HepG2 (cell line): ENCODE measurements around the gene PSAP. TPM values are rescaled to one million over a fixed set of nuclear protein-coding genes. Genes with fewer than 3 reads are reported as not detected.

Source experiments
- BRF2 ChIP-seq: sonication (generic); formaldehyde crosslinking; IDR thresholded peaks from 2 replicates; pipeline ENCODE4 v1.8.1; 2022; ENCODE audit warnings: mild to moderate bottlenecking, missing genetic modification reagents
- CSRNP1 ChIP-seq: sonication (generic); formaldehyde crosslinking; IDR thresholded peaks from 2 replicates; pipeline ENCODE4 v1.8.1; 2023; ENCODE audit warnings: mild to moderate bottlenecking, missing genetic modification reagents
- GMEB2 ChIP-seq: IDR thresholded peaks from 2 replicates; pipeline ENCODE4 v1.6.1; 2016; ENCODE audit warnings: missing biosample characterization, missing genetic modification reagents, low read depth
- HMGA1 ChIP-seq: sonication (generic); formaldehyde crosslinking; conservative IDR thresholded peaks from 2 replicates; pipeline ENCODE4 v1.4.0; 2020; ENCODE audit warnings: missing genetic modification reagents
- KDM1A ChIP-seq: IDR thresholded peaks from 2 replicates; pipeline ENCODE4 v1.6.1; 2016; ENCODE audit warnings: missing compliant biosample characterization
- MAX ChIP-seq: IDR thresholded peaks from 2 replicates; pipeline ENCODE4 v1.6.1; 2012; ENCODE audit warnings: inconsistent platforms
- MAZ ChIP-seq, 2 experiments: sonication (generic) in 1 of 2; formaldehyde crosslinking in 1 of 2; IDR thresholded peaks; 2 replicates each; pipeline versions ENCODE4 v1.5.0 to v1.6.1; 2012 to 2020; ENCODE audit warnings: low read depth in 2 of 2, mild to moderate bottlenecking in 2 of 2, borderline replicate concordance in 1 of 2, improper control_type of control experiment in 1 of 2, low read length in 1 of 2, missing genetic modification reagents in 1 of 2, moderate library complexity in 1 of 2
- YEATS4 ChIP-seq: sonication (generic); formaldehyde crosslinking; IDR thresholded peaks from 2 replicates; pipeline ENCODE4 v1.4.0; 2020; ENCODE audit warnings: missing genetic modification reagents, borderline replicate concordance
- ZNF749 ChIP-seq: sonication (generic); formaldehyde crosslinking; IDR thresholded peaks from 2 replicates; pipeline ENCODE4 v1.8.0; 2022; ENCODE audit warnings: mild to moderate bottlenecking, missing genetic modification reagents, moderate library complexity, borderline replicate concordance
- ZNF777 ChIP-seq: sonication (generic); formaldehyde crosslinking; IDR thresholded peaks from 2 replicates; pipeline ENCODE4 v1.4.0; 2020; ENCODE audit warnings: missing genetic modification reagents
- ZNF850 ChIP-seq: sonication (generic); formaldehyde crosslinking; conservative IDR thresholded peaks from 2 replicates; pipeline ENCODE4 v1.9.0; 2021; ENCODE audit warnings: mild to moderate bottlenecking, missing genetic modification reagents
- polyA plus RNA-seq, 8 experiments: library from polyadenylated mRNA; depleted of rRNA in 3 of 8; stranded (reverse) in 7 of 8; unstranded in 1 of 8; fragments of >200 nt; fragmentation: Illumina TruSeq in 4 of 8; extraction: Trizol in 4 of 8; gene quantifications; 2 replicates each; pipeline versions ENCODE4 v1.2.1 to v1.2.3, GENCODE V29; 2011 to 2016; ENCODE audit warnings: low read depth in 4 of 8, missing spikeins in 1 of 8, mixed read lengths in 1 of 8; ENCODE audit not compliant: insufficient read depth in 1 of 8
- total RNA-seq, 5 experiments: library from RNA; depleted of rRNA; stranded (reverse); fragments of >200 nt; fragmentation: Illumina TruSeq; extraction: Trizol; gene quantifications; 2 replicates each; pipeline ENCODE4 v1.2.3, GENCODE V29; 2016; ENCODE audit warnings: low read depth in 1 of 5
- TF ChIP-seq, protein P1 (sequence below): sonication (generic); formaldehyde crosslinking; IDR thresholded peaks from one replicate; pipeline ENCODE4 v1.5.1; 2020; ENCODE audit warnings: mild to moderate bottlenecking, missing genetic modification reagents; ENCODE audit errors: not compliant biosample characterization

The PSAP gene
- total and polyA plus RNA-seq, 2 of the 13 experiments (the other 11 are each of a cell fraction or from before 2014, with no cell fraction given), result 323 to 643 TPM

DNA sequence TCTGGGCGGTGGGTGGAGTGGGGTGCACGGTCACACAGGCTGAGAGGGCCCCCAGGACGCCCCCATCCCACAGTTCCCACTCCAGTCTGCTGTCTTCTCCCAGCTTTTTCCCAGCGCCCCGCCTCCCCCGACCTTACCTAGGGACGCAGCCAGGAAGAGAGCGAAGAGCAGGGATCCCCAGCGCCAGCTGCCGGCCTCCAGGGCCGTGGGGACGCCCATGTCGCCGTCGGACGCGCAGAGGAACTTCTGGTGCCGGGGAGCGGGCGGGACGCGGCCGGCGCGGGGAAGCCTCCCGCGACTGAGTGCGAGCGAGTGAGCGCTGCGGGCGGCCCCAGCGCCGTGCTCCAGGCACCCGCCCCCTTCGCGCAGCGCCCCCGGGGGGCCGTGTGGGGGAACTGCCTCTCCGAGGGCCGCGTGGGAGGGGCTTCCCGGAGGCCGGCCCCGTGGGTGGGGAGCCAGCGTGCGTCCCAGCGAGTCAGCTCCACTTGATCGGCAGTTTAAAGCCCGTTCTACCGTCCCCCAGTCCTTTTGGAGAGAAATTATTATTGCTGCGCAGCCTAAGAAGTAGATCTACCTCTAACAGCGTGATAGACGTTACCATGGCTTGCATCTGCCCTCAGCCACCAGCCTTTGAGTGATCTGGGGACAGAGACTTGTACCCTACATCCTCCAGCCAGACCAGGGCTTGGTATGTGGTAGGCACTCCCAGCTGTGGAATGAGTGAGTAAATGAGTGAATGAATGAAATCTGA is 77.7 kb downstream of the PSAP start, which contains the start of gene VSIR (continued):
- 0 out of 2 replicates have a peak, but pooled peaks have one; percentile 43 for TF ChIP-seq BRF2
- no peak for TF ChIP-seq MAX
- TF ChIP-seq CSRNP1 (CRISPR knock-in tag), result no peak
- TF ChIP-seq, protein P1, sequence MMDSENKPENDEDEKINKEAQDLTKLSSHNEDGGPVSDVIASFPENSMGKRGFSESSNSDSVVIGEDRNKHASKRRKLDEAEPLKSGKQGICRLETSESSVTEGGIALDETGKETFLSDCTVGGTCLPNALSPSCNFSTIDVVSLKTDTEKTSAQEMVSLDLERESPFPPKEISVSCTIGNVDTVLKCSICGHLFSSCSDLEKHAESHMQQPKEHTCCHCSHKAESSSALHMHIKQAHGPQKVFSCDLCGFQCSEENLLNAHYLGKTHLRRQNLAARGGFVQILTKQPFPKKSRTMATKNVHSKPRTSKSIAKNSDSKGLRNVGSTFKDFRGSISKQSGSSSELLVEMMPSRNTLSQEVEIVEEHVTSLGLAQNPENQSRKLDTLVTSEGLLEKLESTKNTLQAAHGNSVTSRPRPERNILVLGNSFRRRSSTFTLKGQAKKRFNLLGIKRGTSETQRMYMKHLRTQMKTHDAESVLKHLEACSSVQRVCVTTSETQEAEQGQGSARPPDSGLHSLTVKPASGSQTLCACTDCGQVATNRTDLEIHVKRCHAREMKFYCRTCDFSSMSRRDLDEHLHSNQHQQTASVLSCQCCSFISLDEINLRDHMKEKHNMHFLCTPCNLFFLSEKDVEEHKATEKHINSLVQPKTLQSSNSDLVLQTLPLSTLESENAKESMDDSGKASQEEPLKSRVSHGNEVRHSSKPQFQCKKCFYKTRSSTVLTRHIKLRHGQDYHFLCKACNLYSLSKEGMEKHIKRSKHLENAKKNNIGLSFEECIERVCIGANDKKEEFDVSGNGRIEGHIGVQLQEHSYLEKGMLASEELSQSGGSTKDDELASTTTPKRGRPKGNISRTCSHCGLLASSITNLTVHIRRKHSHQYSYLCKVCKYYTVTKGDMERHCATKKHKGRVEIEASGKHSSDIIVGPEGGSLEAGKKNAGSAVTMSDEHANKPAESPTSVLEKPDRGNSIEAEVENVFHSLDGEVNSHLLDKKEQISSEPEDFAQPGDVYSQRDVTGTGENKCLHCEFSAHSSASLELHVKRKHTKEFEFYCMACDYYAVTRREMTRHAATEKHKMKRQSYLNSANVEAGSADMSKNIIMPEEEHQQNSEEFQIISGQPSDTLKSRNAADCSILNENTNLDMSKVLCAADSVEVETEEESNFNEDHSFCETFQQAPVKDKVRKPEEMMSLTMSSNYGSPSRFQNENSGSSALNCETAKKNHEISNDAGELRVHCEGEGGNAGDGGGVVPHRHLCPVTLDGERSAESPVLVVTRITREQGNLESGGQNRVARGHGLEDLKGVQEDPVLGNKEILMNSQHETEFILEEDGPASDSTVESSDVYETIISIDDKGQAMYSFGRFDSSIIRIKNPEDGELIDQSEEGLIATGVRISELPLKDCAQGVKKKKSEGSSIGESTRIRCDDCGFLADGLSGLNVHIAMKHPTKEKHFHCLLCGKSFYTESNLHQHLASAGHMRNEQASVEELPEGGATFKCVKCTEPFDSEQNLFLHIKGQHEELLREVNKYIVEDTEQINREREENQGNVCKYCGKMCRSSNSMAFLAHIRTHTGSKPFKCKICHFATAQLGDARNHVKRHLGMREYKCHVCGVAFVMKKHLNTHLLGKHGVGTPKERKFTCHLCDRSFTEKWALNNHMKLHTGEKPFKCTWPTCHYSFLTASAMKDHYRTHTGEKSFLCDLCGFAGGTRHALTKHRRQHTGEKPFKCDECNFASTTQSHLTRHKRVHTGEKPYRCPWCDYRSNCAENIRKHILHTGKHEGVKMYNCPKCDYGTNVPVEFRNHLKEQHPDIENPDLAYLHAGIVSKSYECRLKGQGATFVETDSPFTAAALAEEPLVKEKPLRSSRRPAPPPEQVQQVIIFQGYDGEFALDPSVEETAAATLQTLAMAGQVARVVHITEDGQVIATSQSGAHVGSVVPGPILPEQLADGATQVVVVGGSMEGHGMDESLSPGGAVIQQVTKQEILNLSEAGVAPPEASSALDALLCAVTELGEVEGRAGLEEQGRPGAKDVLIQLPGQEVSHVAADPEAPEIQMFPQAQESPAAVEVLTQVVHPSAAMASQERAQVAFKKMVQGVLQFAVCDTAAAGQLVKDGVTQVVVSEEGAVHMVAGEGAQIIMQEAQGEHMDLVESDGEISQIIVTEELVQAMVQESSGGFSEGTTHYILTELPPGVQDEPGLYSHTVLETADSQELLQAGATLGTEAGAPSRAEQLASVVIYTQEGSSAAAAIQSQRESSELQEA (CRISPR knock-in tag), result no peak
- TF ChIP-seq MAZ (IDR thresholded peaks at IDR 0.05; ENCODE audit: borderline replicate concordance, low read depth, low read length), result peak; percentile 88; the same call in 1 of the 2 replicates
- TF ChIP-seq MAZ (CRISPR knock-in tag; IDR thresholded peaks at IDR 0.05; ENCODE audit: low read depth), result peak; percentile 89
- TF ChIP-seq ZNF777 (CRISPR knock-in tag), result peak; percentile 73; the same call in 1 of the 2 replicates
- TF ChIP-seq KDM1A (CRISPR knock-in tag), result no peak
- no peak for TF ChIP-seq ZNF749 (CRISPR knock-in tag)
- TF ChIP-seq HMGA1 (CRISPR knock-in tag), result no peak
- TF ChIP-seq GMEB2 (CRISPR knock-in tag), result no peak
- no peak for TF ChIP-seq YEATS4 (CRISPR knock-in tag)
- no peak for TF ChIP-seq ZNF850 (CRISPR knock-in tag)
